ENCODE results near the gene ENOPH1.
"Not testable (repeated sequence)": the region's sequence is repeated elsewhere in the genome, so short reads cannot be mapped to it uniquely, and the experiment has no call there.

ENOPH1 gene

GRCh38 chr4:82430193-82430963 lies at the start of gene ENOPH1, which contains the start of gene HNRNPDL:
Gene ENOPH1 (plus strand): TSS chr4:82430590. CDS start chr4:82430830, 240 bp downstream.
Gene HNRNPDL (minus strand): TSS chr4:82430462. CDS start chr4:82429690, 772 bp downstream.
- peaks cover 54% of the 10 kb centered on the region for H3K4me1 Mint-ChIP-seq (ENCODE audit: low read depth)
- H3K4me3 Mint-ChIP-seq: peak within 1 kb of the TSS; percentile 100
- H3K9me3 Mint-ChIP-seq (ENCODE audit: low read depth): no peaks in the 10 kb centered on the region
- no peaks in the 10 kb centered on the region for H3K27me3 Mint-ChIP-seq
- H3K27ac Mint-ChIP-seq: peak within 1 kb of the TSS; percentile 100
- H3K36me3 Mint-ChIP-seq: peaks cover 32% of the 10 kb centered on the region

- Mint-ChIP-seq H3K27me3 (no peaks in the 10 kb centered on the region), H3K27ac (no peak overlapping the region), H3K9me3 (ENCODE audit: low read depth) (no peaks in the 10 kb centered on the region), H3K36me3 (peaks cover 2% of the 10 kb centered on the region), H3K4me1 (ENCODE audit: low read depth) (peaks cover 19% of the 10 kb centered on the region), H3K4me3 (no peak overlapping the region)
These were observed 49.6 kb upstream of the ENOPH1 start for GRCh38 chr4:82380831-82381230.

- Mint-ChIP-seq H3K27me3 (no peaks in the 10 kb centered on the region), H3K27ac (no peak overlapping the region), H3K4me3 (no peak overlapping the region), H3K4me1 (ENCODE audit: low read depth) (peaks cover 15% of the 10 kb centered on the region), H3K36me3 (peaks cover 2% of the 10 kb centered on the region), H3K9me3 (ENCODE audit: low read depth) (no peaks in the 10 kb centered on the region)
These were observed 49.2 kb upstream of the ENOPH1 start for GRCh38 chr4:82381235-82381634.

- no peaks in the 10 kb centered on the region for H3K9me3 Mint-ChIP-seq (ENCODE audit: low read depth)
- H3K36me3 Mint-ChIP-seq: no peaks in the 10 kb centered on the region
- H3K27me3 Mint-ChIP-seq: no peaks in the 10 kb centered on the region
- no peak overlapping the region for H3K4me3 Mint-ChIP-seq
- H3K27ac Mint-ChIP-seq: no peak overlapping the region
- H3K4me1 Mint-ChIP-seq (ENCODE audit: low read depth): peaks cover 11% of the 10 kb centered on the region
These were observed 48.6 kb upstream of the ENOPH1 start for GRCh38 chr4:82381661-82382296.

- Mint-ChIP-seq H3K27me3 (no peaks in the 10 kb centered on the region), H3K27ac (no peak overlapping the region), H3K4me3 (no peak overlapping the region), H3K4me1 (ENCODE audit: low read depth) (peaks cover 10% of the 10 kb centered on the region), H3K36me3 (no peaks in the 10 kb centered on the region), H3K9me3 (ENCODE audit: low read depth) (no peaks in the 10 kb centered on the region)
These were observed 47.6 kb upstream of the ENOPH1 start for GRCh38 chr4:82382751-82383150.

- not testable (repeated sequence) for H3K27me3 Mint-ChIP-seq; H3K36me3 Mint-ChIP-seq; H3K4me1 Mint-ChIP-seq (ENCODE audit: low read depth); H3K4me3 Mint-ChIP-seq; H3K9me3 Mint-ChIP-seq (ENCODE audit: low read depth); H3K27ac Mint-ChIP-seq
These were observed 44.1 kb upstream of the ENOPH1 start for GRCh38 chr4:82386312-82386711.

GRCh38 chr4:82388405-82388804 lies 42.0 kb upstream of the ENOPH1 start:
- H3K36me3 Mint-ChIP-seq: no peaks in the 10 kb centered on the region
- no peaks in the 10 kb centered on the region for H3K9me3 Mint-ChIP-seq (ENCODE audit: low read depth)
- no peak overlapping the region for H3K27ac Mint-ChIP-seq
- H3K27me3 Mint-ChIP-seq: no peaks in the 10 kb centered on the region
- H3K4me1 Mint-ChIP-seq (ENCODE audit: low read depth): no peaks in the 10 kb centered on the region
- no peak overlapping the region for H3K4me3 Mint-ChIP-seq

GRCh38 chr4:82390061-82390460 lies 40.3 kb upstream of the ENOPH1 start:
- H3K27ac Mint-ChIP-seq; H3K9me3 Mint-ChIP-seq (ENCODE audit: low read depth); H3K36me3 Mint-ChIP-seq; H3K4me3 Mint-ChIP-seq; H3K27me3 Mint-ChIP-seq; H3K4me1 Mint-ChIP-seq (ENCODE audit: low read depth): not testable (repeated sequence)

- Mint-ChIP-seq H3K36me3 (no peaks in the 10 kb centered on the region), H3K27ac (no peak overlapping the region), H3K27me3 (no peaks in the 10 kb centered on the region), H3K9me3 (ENCODE audit: low read depth) (no peaks in the 10 kb centered on the region), H3K4me3 (no peak overlapping the region), H3K4me1 (ENCODE audit: low read depth) (no peaks in the 10 kb centered on the region)
These were observed 35.5 kb upstream of the ENOPH1 start for GRCh38 chr4:82394896-82395295.

GRCh38 chr4:82397527-82397926 lies 32.9 kb upstream of the ENOPH1 start:
- Mint-ChIP-seq H3K4me1 (ENCODE audit: low read depth) (no peaks in the 10 kb centered on the region), H3K27me3 (peaks cover 1% of the 10 kb centered on the region), H3K27ac (no peak overlapping the region), H3K36me3 (no peaks in the 10 kb centered on the region), H3K9me3 (ENCODE audit: low read depth) (no peaks in the 10 kb centered on the region), H3K4me3 (no peak overlapping the region)

- no peak overlapping the region for H3K4me3 Mint-ChIP-seq
- no peaks in the 10 kb centered on the region for H3K9me3 Mint-ChIP-seq (ENCODE audit: low read depth)
- no peaks in the 10 kb centered on the region for H3K4me1 Mint-ChIP-seq (ENCODE audit: low read depth)
- H3K36me3 Mint-ChIP-seq: no peaks in the 10 kb centered on the region
- H3K27ac Mint-ChIP-seq: no peak overlapping the region
- H3K27me3 Mint-ChIP-seq: peaks cover 1% of the 10 kb centered on the region
These were observed 32.1 kb upstream of the ENOPH1 start for GRCh38 chr4:82398263-82398662.

GRCh38 chr4:82401600-82401999 lies 28.8 kb upstream of the ENOPH1 start:
- Mint-ChIP-seq H3K27ac (no peak overlapping the region), H3K9me3 (ENCODE audit: low read depth) (no peaks in the 10 kb centered on the region), H3K4me1 (ENCODE audit: low read depth) (peaks cover 1% of the 10 kb centered on the region), H3K4me3 (no peak overlapping the region), H3K36me3 (no peaks in the 10 kb centered on the region), H3K27me3 (peaks cover 1% of the 10 kb centered on the region)

GRCh38 chr4:82402196-82402775 lies 28.1 kb upstream of the ENOPH1 start:
- H3K4me1 Mint-ChIP-seq (ENCODE audit: low read depth): peaks cover 1% of the 10 kb centered on the region
- H3K9me3 Mint-ChIP-seq (ENCODE audit: low read depth): no peaks in the 10 kb centered on the region
- peaks cover 1% of the 10 kb centered on the region for H3K27me3 Mint-ChIP-seq
- no peaks in the 10 kb centered on the region for H3K36me3 Mint-ChIP-seq
- no peak overlapping the region for H3K4me3 Mint-ChIP-seq
- no peak overlapping the region for H3K27ac Mint-ChIP-seq

GRCh38 chr4:82403725-82404124 lies 26.7 kb upstream of the ENOPH1 start:
- Mint-ChIP-seq H3K9me3 (ENCODE audit: low read depth) (no peaks in the 10 kb centered on the region), H3K27me3 (peaks cover 1% of the 10 kb centered on the region), H3K4me1 (ENCODE audit: low read depth) (peaks cover 1% of the 10 kb centered on the region), H3K36me3 (no peaks in the 10 kb centered on the region), H3K4me3 (no peak overlapping the region), H3K27ac (no peak overlapping the region)

- not testable (repeated sequence) for H3K27ac Mint-ChIP-seq; H3K4me1 Mint-ChIP-seq (ENCODE audit: low read depth); H3K36me3 Mint-ChIP-seq; H3K4me3 Mint-ChIP-seq; H3K27me3 Mint-ChIP-seq; H3K9me3 Mint-ChIP-seq (ENCODE audit: low read depth)
These were observed 15.3 kb upstream of the ENOPH1 start for GRCh38 chr4:82415061-82415460.

Data from activated naive CD8-positive, alpha-beta T cell (primary cell).